Colonic mucosa (tissue), 4 donors: Measurements from ENCODE around the gene TCF12. TPM values are rescaled to one million over a fixed set of nuclear protein-coding genes. Genes with fewer than 3 reads are reported as not detected.

Experiments used
- DNase-seq: peaks from one replicate; pipeline ENCODE4 v3.0.0-alpha.2; 2020
- H3K27ac ChIP-seq: fragments of 200-600 bp; one replicate; pipeline ENCODE4 v1.8.0; 2021
- H3K27me3 ChIP-seq: fragments of 200-600 bp; one replicate; pipeline ENCODE4 v1.8.0; 2021
- H3K36me3 ChIP-seq: fragments of 200-600 bp; one replicate; pipeline ENCODE4 v1.8.0; 2021
- H3K4me1 ChIP-seq: fragments of 200-600 bp; one replicate; pipeline ENCODE4 v1.8.0; 2021; ENCODE audit warnings: mild to moderate bottlenecking
- H3K4me3 ChIP-seq: fragments of 200-600 bp; one replicate; pipeline ENCODE4 v1.8.0; 2021
- H3K9ac ChIP-seq, 2 donors: one replicate each; pipeline ENCODE4 v1.7.0; 2013; ENCODE audit warnings: control low read depth in 2 of 2, low read depth in 2 of 2, low read length in 2 of 2
- H3K9me3 ChIP-seq: fragments of 200-600 bp; one replicate; pipeline ENCODE4 v1.8.0; 2021
- intact Hi-C: fragments of 100-400 bp; cut with DNase I; formaldehyde crosslinking; loops from one replicate; pipeline ENCODE4 v1.14.1; 2022
- total RNA-seq, 2 donors: library from RNA; stranded (reverse); fragmentation: NEBNext Ultra II Directional in 1 of 2; extraction: Animal tissue kit (Norgen Biotek cat#: 25700) in 1 of 2; gene quantifications; one replicate each; pipeline ENCODE4 v1.2.1, GENCODE V29; 2021
- TF ChIP-seq, protein P1 (sequence below): fragments of 200-600 bp; IDR thresholded peaks from one replicate; pipeline ENCODE4 v1.8.0; 2022; ENCODE audit warnings: antibody characterized with exemption, mild to moderate bottlenecking
- donor health status: healthy.
- donor health status: DM: no; HTN: no; CAD: no.
- donor health status: DM: no; HTN: no; CAD: no.

Gene TCF12
- total RNA-seq, 2 donors from 2014 or later = 68.7 to 76.3 TPM

DNA sequence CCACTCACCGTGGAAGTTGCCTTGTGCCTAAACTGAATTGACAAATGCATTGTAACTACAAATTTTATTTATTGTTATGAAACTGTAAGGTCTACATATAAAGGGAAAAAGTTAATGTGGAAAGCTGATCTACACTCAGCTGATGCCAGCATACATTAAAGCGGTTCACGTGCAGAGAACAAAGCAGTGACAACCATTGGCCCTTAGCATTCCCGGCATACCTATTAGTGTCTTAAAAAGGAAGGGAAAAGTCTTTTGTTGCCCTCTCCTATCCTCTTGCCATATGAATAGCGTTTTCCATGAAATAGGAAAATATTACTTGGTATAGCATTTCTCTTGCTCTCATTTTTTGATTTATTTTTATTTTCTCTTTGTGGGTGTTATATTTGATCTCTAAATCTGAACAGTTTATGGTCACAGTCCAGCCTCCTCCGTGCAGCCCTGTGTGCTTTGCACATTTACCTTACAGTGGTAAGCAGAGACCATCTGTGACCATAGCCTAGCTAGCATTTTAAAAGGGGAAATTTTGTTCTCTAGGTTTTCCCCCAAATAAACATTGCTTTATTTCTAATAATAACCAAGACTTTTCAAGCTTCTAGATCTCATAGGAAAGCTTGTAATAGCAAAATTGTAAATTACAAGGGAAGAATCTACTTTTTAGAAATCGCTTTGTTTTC is 368.1 kb downstream of the TCF12 start:
- intact Hi-C loops = loop anchor here (10.0 kb wide), 1 partner anchor 52 kb away; no protein-coding TSS in a partner anchor
- no peak overlapping the region for H3K9ac ChIP-seq
- H3K27ac ChIP-seq = no peak overlapping the region
- no peaks in the 10 kb centered on the region for H3K9me3 ChIP-seq
- H3K4me3 ChIP-seq = no peak overlapping the region
- no peak for DNase-seq
- no peaks in the 10 kb centered on the region for H3K27me3 ChIP-seq
- H3K36me3 ChIP-seq = peaks cover 10% of the 10 kb centered on the region
- H3K4me1 ChIP-seq = no peaks in the 10 kb centered on the region
- TF ChIP-seq, protein P1, sequence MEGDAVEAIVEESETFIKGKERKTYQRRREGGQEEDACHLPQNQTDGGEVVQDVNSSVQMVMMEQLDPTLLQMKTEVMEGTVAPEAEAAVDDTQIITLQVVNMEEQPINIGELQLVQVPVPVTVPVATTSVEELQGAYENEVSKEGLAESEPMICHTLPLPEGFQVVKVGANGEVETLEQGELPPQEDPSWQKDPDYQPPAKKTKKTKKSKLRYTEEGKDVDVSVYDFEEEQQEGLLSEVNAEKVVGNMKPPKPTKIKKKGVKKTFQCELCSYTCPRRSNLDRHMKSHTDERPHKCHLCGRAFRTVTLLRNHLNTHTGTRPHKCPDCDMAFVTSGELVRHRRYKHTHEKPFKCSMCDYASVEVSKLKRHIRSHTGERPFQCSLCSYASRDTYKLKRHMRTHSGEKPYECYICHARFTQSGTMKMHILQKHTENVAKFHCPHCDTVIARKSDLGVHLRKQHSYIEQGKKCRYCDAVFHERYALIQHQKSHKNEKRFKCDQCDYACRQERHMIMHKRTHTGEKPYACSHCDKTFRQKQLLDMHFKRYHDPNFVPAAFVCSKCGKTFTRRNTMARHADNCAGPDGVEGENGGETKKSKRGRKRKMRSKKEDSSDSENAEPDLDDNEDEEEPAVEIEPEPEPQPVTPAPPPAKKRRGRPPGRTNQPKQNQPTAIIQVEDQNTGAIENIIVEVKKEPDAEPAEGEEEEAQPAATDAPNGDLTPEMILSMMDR = no peak

- H3K27ac ChIP-seq = no peak overlapping the region
- H3K4me1 ChIP-seq = no peaks in the 10 kb centered on the region
- TF ChIP-seq, protein P1 = no peak
- H3K9me3 ChIP-seq = no peaks in the 10 kb centered on the region
- no peak overlapping the region for H3K9ac ChIP-seq
- H3K4me3 ChIP-seq = no peak overlapping the region
- no peak for DNase-seq
- H3K27me3 ChIP-seq = no peaks in the 10 kb centered on the region
- intact Hi-C loops = loop anchor here (10.0 kb wide), 1 partner anchor 52 kb away; no protein-coding TSS in a partner anchor
- peaks cover 10% of the 10 kb centered on the region for H3K36me3 ChIP-seq
Observed at GRCh38 chr15:57287123-57287521, 368.7 kb downstream of the TCF12 start.

DNA sequence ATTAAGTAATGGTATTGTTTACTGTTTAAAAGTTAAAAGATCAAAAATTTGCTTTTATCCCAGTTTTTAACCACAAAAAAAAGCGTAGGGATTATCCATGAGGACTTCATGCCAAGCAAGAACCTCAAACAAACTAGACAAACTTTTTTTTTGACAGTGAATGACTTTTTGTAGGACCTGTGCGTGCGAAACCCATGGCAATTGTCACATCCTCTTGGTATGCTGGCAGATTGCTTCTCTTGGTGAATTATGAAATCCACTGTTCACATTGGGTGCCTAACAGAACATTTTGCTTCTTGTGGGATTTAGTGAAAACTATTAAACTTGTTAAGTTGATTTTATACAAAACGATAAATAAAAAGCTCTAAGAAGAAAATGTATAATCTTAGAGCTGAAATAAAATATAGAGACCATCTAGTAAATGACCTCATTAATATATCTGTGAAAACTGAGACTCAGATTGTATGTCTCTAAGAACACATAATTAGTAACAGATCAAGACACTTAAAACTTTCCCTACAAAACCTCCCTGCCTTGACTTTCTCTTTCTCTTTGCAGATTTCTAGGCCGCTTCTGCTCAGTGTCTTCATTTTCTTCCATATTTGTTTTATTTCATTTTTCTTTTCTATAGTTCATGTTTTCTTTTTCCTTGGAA is 370.6 kb downstream of the TCF12 start:
- Histone ChIP-seq H3K4me3 (no peak overlapping the region), H3K9me3 (no peaks in the 10 kb centered on the region), H3K9ac (no peak overlapping the region), H3K27me3 (no peaks in the 10 kb centered on the region), H3K4me1 (no peaks in the 10 kb centered on the region), H3K36me3 (peaks cover 10% of the 10 kb centered on the region), H3K27ac (no peak overlapping the region)
- intact Hi-C loops = loop anchor here (10.0 kb wide), 1 partner anchor 54 kb away; no protein-coding TSS in a partner anchor
- DNase-seq = no peak
- TF ChIP-seq, protein P1 = no peak

GRCh38 chr15:57290187-57290586 is 371.7 kb downstream of the TCF12 start:
- TF ChIP-seq, protein P1 = no peak
- intact Hi-C loops = no loop called here
- Histone ChIP-seq H3K9me3 (no peaks in the 10 kb centered on the region), H3K27ac (no peak overlapping the region), H3K36me3 (peaks cover 10% of the 10 kb centered on the region), H3K4me1 (no peaks in the 10 kb centered on the region), H3K9ac (no peak overlapping the region), H3K4me3 (no peak overlapping the region), H3K27me3 (no peaks in the 10 kb centered on the region)
- no peak for DNase-seq

DNA sequence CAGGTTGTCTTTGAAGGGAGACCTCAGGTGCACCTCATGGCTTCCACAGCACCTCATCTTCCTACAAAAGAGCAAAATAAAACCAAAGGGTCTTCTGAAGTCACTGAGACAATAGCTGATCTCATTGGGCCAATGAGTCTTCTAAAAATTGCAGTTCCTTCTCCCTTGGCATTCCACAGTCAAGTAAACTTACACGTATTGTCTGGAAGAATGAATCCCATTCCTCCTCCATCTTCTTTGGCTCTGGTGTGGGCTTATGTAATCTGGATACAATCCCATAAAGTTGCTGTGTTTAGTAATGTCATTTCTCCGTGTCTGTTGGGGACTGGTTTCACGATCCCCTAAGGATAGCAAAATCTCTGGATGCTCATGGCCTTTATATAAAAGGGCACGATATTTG is 372.4 kb downstream of the TCF12 start:
- no peak for DNase-seq
- intact Hi-C loops = no loop called here
- Histone ChIP-seq H3K9ac (no peak overlapping the region), H3K4me3 (no peak overlapping the region), H3K27me3 (no peaks in the 10 kb centered on the region), H3K36me3 (peaks cover 9% of the 10 kb centered on the region), H3K9me3 (no peaks in the 10 kb centered on the region), H3K4me1 (no peaks in the 10 kb centered on the region), H3K27ac (no peak overlapping the region)
- TF ChIP-seq, protein P1 = no peak
